Ectodermal cell (in vitro differentiated cells): ENCODE results near the gene CNFN.
"Not testable (repeated sequence)": the region's sequence is repeated elsewhere in the genome, so short reads cannot be mapped to it uniquely, and the experiment has no call there.

Source experiments
- H3K27ac ChIP-seq: 2 replicates; pipeline ENCODE4 v1.7.0; 2013; ENCODE audit warnings: mild to moderate bottlenecking, low read depth, low read length; ENCODE audit not compliant: insufficient read depth, poor library complexity, severe bottlenecking
- H3K27me3 ChIP-seq: 2 replicates; pipeline ENCODE4 v1.7.0; 2013; ENCODE audit warnings: mild to moderate bottlenecking, low read length; ENCODE audit not compliant: insufficient read depth, control insufficient read depth, poor library complexity, severe bottlenecking
- H3K36me3 ChIP-seq: one replicate; pipeline ENCODE4 v1.7.0; 2013; ENCODE audit warnings: low read length; ENCODE audit not compliant: control insufficient read depth, insufficient read depth
- H3K4me1 ChIP-seq: one replicate; pipeline ENCODE4 v1.7.0; 2013; ENCODE audit warnings: low read length; ENCODE audit not compliant: control insufficient read depth, insufficient read depth
- H3K4me3 ChIP-seq: 2 replicates; pipeline ENCODE4 v1.7.0; 2013; ENCODE audit warnings: low read depth, low read length, control low read depth; ENCODE audit not compliant: insufficient read depth
- H3K9me3 ChIP-seq: 2 replicates; pipeline ENCODE4 v1.7.0; 2013; ENCODE audit warnings: mild to moderate bottlenecking, low read length, moderate library complexity; ENCODE audit not compliant: control insufficient read depth
- WGBS, 2 experiments: methylation state at CpG; one replicate each; pipeline ENCODE4 v1.1.7; 2013; ENCODE audit warnings: missing lambda C conversion rate in 2 of 2; 5-methylcytosine and 5-hydroxymethylcytosine counted together

Gene CNFN

DNA sequence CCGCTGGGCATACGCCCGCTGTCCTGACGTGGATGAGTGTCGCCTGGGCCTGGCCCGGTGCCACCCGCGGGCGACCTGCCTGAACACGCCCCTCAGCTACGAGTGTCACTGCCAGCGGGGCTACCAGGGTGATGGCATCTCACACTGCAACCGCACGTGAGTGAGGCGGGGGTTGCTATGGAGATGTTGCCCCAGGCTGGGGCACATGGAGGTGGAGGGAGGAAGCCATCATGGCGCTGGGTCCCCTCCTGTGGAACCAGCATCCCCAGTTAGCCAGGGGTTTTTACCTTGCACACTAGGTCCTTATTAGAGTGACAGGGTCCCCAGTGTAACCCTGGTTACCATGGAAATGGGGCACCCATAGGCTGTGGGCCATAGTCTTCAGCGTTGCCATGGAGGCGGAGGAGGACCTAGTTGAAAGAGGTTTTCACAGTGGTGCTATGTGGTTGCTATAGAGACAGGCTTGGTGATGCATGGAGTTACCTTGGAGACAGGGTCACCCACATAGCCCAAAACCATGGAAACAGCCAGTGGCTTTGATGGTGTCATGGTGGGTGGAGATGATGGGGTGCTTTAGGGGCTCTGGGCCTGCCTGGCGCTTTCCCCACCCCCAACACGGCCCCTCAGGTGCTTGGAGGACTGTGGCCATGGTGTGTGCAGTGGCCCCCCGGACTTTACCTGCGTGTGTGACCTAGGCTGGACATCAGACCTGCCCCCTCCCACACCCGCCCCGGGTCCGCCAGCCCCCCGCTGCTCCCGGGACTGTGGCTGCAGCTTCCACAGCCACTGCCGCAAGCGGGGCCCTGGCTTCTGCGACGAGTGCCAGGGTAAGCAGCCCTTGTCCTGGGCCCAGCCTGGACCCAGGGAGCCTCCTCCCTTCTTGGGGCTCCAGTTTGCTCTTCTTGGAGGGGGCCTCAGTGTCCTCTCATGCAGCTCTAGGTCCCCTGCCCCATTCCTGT lies 37.5 kb downstream of the CNFN start:
- Histone ChIP-seq H3K4me3 (no peak overlapping the region), H3K27ac (peak overlapping the region; percentile 33)
- WGBS, 2 experiments, result 93 to 95% methylated on average over 31 of the region's 31 CpGs

DNA sequence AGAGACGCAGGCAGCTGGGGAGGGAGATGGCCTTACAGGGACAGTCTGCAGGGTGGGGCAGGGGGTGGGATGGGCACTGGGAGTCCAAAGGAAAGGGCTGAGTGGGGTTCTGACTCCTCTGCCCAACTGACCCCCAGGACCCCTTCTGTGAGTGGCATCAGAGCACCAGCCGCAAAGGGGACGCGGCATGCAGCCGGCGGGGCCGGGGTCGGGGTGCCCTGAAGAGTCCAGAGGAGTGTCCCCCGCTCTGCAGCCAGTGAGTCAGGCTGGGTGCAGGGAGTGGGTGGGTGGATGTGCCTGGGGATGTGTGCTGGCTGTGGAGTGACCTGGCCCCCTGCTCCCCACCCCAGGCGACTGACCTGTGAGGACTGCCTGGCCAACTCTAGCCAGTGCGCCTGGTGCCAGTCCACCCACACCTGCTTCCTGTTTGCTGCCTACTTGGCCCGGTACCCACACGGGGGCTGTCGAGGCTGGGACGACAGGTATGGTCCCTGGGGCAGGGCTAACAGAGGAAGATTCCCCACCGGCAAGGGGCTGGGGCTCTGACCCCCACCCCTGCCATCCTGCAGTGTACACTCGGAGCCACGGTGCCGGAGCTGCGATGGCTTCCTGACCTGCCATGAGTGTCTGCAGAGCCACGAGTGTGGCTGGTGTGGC lies 38.9 kb downstream of the CNFN start:
- Histone ChIP-seq H3K4me1 (peaks cover 8% of the 10 kb centered on the region), H3K4me3 (no peak overlapping the region), H3K9me3 (no peaks in the 10 kb centered on the region), H3K27me3 (no peaks in the 10 kb centered on the region), H3K27ac (no peak overlapping the region), H3K36me3 (peaks cover 3% of the 10 kb centered on the region)
- WGBS, 2 experiments, result 94% methylated on average over 21 of the region's 21 CpGs

More for the DNA sequence above, 37.5 kb downstream of the CNFN start:
- peaks cover 7% of the 10 kb centered on the region for H3K36me3 ChIP-seq
- no peaks in the 10 kb centered on the region for H3K9me3 ChIP-seq
- H3K4me1 ChIP-seq, result peaks cover 8% of the 10 kb centered on the region
- H3K27me3 ChIP-seq, result no peaks in the 10 kb centered on the region

DNA sequence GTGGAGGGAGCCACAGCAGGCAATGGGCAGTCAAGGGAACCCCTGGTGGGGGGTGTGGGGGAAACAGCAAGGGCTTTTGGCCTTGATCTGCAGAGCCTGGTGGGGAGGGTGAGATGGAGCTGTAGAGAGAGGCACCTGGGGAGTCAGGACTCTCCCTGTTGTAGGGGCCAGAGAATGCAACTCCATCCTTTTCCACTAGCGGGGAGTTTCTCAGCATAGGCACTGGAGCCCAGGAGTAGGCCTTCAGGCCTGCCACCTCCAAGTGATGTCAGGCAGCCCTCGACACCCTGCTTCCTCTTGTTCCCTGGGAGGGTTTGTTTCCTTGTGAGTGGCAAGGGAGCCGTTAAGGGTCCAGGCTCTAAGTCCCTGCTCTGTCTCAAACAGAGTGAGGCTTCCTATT lies 39.7 kb downstream of the CNFN start:
- WGBS, 2 experiments, result 94 to 95% methylated on average over 3 of the region's 3 CpGs
- peaks cover 8% of the 10 kb centered on the region for H3K4me1 ChIP-seq
- peaks cover 2% of the 10 kb centered on the region for H3K36me3 ChIP-seq
- no peaks in the 10 kb centered on the region for H3K27me3 ChIP-seq
- H3K4me3 ChIP-seq, result no peak overlapping the region
- no peak overlapping the region for H3K27ac ChIP-seq
- no peaks in the 10 kb centered on the region for H3K9me3 ChIP-seq

DNA sequence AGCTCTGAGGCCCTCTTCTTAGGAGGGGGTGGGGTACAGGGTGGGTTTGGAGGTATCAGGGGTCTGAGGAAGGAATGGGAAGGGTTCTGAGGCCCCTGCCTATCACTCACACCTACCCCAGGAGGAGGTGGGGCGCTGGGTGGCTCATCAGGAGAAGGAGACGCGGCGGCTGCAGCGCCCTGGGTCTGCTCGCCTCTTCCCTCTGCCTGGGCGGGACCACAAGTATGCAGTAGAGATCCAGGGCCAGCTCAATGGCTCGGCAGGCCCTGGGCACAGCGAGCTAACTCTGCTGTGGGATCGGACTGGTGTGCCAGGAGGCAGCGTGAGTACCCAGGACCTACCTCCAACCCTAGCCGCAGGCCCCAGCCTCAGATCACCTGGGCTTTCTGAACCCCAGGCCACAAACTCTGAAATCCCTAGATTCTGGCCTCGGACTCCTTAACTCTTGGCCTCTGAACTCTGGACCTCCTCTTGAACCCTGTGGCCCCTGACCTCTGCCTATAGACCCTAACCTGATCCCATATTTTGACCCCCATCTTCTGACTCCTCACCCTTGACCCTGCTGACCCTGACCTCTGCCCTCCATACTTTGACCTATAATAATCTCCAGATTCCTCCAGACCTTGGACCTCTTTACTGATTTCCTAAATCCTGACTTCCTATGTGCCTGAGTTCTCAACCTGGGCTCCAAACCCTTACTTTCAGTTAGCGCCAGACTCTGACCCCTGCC lies 40.6 kb downstream of the CNFN start:
- no peaks in the 10 kb centered on the region for H3K27me3 ChIP-seq
- peaks cover 2% of the 10 kb centered on the region for H3K36me3 ChIP-seq
- 92 to 95% methylated on average over 14 of the region's 14 CpGs for WGBS, 2 experiments
- H3K9me3 ChIP-seq, result no peaks in the 10 kb centered on the region
- H3K4me3 ChIP-seq, result no peak overlapping the region
- no peak overlapping the region for H3K27ac ChIP-seq
- peaks cover 8% of the 10 kb centered on the region for H3K4me1 ChIP-seq

DNA sequence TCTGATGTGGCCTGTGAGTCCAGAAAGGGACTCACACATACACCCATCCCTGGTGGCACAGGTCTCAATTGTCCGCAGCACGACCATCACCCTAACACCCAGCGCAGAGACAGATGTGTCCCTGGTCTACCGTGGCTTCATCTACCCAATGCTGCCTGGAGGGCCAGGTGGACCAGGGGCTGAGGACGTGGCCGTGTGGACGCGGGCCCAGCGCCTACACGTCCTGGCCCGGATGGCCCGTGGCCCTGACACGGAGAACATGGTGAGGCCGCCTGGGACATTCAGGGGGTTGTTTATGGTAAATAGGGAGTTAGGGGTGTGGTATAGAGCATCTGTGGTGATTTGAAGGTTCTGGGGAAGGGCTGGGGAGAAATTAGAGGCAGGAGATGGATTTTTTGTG lies 41.9 kb downstream of the CNFN start:
- Histone ChIP-seq H3K4me1 (peaks cover 6% of the 10 kb centered on the region), H3K36me3 (no peaks in the 10 kb centered on the region)

DNA sequence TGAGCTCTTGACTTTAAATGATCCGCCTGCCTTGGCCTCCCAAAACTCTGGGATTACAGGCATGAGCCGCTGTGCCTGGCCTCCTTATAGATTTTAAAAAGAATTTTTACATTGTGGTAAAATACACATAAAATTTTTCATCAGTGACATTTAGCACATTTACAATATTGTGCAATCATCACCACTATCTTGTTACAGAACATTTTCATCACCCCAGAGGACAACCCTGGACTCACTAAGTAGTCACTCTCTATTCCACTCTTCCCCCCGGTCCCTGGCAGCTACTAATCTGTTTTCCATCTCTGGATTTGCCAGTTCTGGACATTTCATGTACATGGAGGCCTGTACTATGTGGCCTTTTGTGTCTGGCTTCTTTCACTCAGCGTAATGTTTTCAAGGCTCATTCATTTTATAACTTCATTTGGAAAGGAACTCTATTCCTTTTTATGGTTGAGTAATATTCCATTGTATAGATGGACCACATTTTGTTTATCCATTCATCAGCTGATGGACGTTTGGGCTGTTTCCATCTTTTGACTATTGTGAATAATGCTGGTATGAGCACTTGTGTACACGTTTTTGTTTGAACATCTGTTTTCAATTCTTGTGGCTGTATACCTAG lies 44.8 kb downstream of the CNFN start:
- no peaks in the 10 kb centered on the region for H3K9me3 ChIP-seq
- no peaks in the 10 kb centered on the region for H3K4me1 ChIP-seq
- 86 to 93% methylated on average over 4 to 6 of the region's 6 CpGs for WGBS, 2 experiments
- no peak overlapping the region for H3K4me3 ChIP-seq
- H3K36me3 ChIP-seq, result no peaks in the 10 kb centered on the region
- H3K27me3 ChIP-seq, result no peaks in the 10 kb centered on the region
- no peak overlapping the region for H3K27ac ChIP-seq

More for the DNA sequence above, 41.9 kb downstream of the CNFN start:
- Histone ChIP-seq H3K4me3 (no peak overlapping the region), H3K27ac (no peak overlapping the region), H3K9me3 (no peaks in the 10 kb centered on the region), H3K27me3 (no peaks in the 10 kb centered on the region)
- 95% methylated on average over 14 of the region's 14 CpGs for WGBS, 2 experiments

DNA sequence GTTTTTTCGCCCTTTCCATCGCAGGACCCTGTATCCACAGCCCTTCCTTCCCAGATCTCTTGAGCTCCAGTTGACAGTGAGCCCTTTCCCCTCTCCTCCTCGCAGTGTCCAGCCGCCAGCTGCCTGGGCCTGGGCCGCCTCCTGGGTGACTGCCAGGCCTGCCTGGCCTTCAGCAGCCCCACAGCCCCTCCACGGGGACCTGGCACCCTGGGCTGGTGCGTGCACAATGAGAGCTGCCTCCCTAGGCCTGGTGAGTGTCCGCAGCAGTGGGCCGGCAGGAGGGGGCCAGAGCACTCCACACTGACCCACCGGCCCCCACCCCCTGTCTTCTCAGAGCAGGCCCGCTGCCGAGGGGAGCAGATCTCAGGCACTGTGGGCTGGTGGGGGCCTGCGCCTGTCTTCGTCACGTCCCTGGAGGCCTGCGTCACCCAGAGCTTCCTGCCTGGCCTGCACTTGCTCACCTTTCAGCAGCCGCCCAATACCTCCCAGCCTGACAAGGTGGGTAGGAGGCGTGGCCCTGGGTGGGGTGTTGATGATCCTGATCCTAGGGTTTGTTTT lies 45.7 kb downstream of the CNFN start:
- Histone ChIP-seq H3K36me3 (no peaks in the 10 kb centered on the region), H3K4me1 (no peaks in the 10 kb centered on the region), H3K9me3 (no peaks in the 10 kb centered on the region), H3K27ac (no peak overlapping the region), H3K4me3 (no peak overlapping the region), H3K27me3 (no peaks in the 10 kb centered on the region)
- WGBS, 2 experiments, result 95 to 96% methylated on average over 17 to 18 of the region's 18 CpGs

DNA sequence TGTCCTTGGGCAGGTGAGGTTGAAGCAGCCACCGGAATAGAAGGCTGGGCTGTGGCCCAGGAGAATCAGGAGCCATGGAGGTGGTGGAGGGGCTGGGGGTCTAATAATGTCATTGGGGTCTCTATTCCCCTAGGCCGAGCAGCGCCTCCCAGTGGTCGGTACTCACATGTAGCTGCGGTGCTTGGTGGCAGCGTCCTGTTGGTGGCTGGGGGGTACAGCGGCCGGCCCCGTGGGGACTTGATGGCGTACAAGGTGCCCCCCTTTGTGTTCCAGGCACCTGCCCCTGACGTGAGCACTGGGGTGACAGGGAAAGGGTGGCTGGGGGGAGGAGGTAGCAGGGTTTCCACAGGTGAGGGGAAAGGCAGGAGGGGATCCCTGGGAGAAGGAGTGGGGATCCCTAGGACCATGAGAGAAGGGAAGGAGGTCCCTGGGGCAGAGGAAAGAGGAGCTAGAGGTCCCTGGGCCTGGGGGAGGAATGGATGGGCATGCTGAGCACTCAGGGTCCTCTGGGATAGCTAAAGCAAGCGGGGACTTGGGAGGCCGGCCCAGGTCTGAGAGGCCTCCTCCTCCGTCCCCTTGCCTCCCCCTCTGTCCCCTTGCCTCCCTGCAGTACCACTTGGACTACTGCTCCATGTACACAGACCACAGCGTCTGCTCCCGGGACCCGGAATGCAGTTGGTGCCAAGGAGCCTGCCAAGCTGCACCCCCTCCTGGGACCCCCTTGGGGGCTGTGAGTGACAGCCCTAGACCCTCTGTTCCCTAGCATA lies 46.6 kb downstream of the CNFN start:
- Histone ChIP-seq H3K4me3 (no peak overlapping the region), H3K36me3 (no peaks in the 10 kb centered on the region), H3K27ac (no peak overlapping the region), H3K27me3 (no peaks in the 10 kb centered on the region), H3K9me3 (no peaks in the 10 kb centered on the region), H3K4me1 (no peaks in the 10 kb centered on the region)
- 90 to 91% methylated on average over 17 of the region's 17 CpGs for WGBS, 2 experiments

DNA sequence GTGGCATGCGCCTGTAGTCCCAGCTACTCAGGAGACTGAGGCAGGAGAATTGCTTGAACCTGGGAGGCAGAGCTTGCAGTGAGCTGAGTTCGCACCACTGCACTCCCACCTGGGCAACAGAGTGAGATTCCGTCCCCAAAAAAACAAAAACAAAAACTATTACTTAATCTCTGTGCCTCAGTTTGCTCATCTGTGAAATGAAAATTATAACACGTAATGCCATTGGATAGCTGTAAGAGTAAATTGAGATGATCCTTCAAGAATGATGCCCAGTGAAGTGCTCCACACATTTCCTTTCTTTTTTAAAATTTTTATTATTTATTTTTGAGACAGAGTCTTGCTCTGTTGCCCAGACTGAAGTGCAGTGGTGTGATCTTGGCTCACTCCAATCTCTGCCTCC lies 50.2 kb downstream of the CNFN start:
- not testable (repeated sequence) for H3K36me3 ChIP-seq, H3K4me1 ChIP-seq, H3K4me3 ChIP-seq, H3K9me3 ChIP-seq, H3K27me3 ChIP-seq, H3K27ac ChIP-seq
- 94 to 98% methylated on average over 4 of the region's 4 CpGs for WGBS, 2 experiments
